ENCODE data around the gene CMIP.

Gene CMIP

DNA sequence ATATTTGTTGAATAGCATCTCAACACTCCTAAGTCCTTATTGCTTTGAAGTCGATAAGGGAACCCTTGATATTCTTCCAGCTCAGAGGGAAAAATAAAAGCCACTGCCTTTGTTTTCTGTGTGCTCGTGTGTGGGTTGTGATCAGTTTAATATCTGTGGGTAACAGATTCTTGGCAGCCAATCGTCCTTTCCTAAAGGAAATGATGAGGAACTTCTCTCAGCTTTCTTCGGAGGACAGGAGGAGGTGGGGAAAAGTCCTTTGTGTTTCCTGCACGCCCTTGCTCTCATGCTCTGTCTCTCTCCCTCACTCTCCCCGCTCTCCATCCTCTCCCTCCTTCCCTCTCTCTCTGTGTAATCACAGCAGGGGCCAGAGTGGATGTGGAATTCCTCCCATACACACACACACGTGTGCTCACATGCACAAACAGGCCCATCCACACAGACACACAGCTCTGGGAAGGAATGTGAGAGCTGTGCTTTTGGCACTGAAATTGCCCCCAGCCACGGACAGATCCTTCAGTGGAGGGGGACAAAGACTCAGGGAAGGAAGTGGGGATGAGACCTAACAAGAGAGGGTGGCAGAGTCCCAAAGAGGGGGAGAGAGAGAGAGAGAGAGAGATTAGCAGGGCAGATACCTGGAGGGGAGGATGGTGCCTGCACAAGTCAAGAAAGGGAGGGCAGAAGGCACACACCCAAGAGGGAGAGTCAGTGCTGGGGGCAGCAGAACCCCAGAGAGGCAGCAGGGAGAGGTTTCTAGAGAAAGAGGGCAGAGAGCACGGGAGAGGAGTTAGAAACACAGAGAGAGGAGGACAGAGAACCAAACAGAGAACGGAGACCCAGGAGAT is 250.9 kb downstream of the CMIP start:
- H3K4me3 ChIP-seq (ENCODE audit: low read length): no peak overlapping the region
- no peak for TF ChIP-seq ZNF274 (IDR thresholded peaks at IDR 0.05; ENCODE audit: low read depth, low read length)

DNA sequence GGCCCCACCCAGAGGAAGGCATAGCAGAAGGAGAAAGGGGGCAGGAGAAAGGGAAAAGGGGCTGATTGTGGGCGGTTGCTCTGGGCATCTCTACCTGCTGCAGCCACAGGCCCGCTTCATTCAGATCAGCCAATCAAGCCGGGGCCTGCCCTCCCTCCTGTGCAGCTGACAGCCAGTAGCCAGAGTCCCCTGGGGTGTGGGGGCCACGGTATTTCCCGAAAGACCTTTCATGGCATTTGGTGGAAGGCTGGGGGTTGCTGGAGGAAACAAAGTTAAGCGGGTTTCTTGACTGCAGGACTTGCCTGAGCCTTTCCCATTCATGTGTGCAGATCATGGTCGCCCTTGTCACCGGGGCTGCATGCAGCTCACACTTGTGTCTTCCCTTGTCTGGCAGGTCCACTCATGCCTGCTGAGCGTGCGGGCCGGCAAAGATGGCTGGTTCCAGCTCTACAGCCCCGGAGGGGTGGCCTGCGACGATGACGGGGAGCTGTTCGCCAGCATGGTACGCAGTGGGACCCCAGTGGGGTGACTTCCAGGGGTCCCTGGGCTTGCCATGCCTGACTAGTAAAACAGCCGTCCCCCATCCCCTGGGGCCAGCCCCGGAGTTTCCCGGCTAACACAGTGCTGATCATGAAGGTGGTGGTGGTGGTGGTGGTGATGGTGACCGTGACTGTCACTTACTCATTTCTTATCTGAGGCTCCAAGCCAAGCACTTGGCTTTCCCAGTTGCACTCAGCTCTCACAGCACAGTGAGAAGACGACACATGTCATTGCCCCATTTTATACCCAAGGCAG is 251.8 kb downstream of the CMIP start:
- no peak for TF ChIP-seq ZNF274 (IDR thresholded peaks at IDR 0.05; ENCODE audit: low read depth, low read length)

DNA sequence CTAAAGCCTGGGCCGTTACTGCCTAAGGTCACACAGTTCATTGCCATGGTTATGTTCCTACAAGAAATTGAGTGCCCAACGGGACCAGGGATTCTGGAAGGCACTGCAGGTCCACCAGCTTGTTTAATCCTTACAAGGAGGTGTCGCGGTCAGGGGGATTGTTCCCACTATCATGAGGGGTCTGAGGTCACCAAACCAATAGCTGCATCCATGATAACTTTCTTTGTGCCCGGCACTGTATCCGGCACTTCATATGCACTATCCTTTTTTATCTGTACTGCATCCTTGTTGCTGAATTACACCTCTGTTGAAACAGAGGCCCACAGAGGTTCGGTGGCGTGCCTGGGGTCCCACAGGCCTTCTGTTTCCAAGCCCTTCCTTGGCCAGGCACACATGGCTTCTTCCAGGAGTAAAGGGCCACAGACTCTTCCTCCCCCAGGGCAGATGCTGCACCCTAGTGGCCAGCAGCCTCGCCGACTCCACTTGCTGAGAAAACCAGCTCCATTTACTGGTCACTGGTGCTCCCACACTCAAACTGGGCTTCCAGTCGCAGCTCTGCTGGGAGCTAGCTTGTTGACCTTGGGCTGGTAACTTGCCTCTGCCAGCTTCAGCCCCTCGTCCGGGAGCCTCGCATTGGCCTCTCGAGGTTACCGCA is 252.5 kb downstream of the CMIP start:
- H3K4me3 ChIP-seq (ENCODE audit: low read length): no peak overlapping the region
- no peak for TF ChIP-seq ZNF274 (IDR thresholded peaks at IDR 0.05; ENCODE audit: low read depth, low read length)

More for the DNA sequence above, 251.8 kb downstream of the CMIP start:
- no peak overlapping the region for H3K4me3 ChIP-seq (ENCODE audit: low read length)

DNA sequence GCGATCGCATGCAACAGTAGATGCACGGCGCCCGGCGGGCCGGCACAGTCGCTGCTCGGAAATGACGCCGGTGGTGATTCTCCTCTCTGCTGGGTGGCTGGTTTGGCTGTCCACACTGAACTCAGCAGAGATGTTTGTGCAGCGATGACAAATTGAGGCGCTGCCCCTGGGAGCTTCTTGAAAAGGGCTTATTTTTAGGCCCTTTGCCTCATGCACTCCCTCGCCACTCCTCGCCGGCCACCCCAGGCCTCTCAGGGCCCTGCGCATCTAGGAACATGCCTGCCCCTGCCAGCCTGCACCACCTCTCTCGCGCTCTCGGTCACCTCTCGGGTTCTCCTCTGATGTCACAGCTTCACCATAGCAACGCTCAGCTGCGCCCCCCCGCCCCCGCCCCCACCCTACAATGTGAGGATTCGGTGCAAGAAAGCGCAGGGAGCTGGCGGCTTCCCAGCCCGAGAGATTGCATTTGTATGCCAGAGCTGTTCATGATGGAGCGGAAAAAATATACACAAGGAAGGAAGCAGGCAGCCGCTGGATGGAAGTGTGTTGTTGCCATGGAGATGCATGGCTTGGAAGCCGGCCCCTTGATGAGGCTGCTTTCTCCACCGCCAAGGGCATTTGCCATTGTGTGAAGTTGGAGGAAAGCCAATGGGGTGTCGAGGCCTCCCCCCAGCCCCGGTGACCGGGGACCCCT is 253.2 kb downstream of the CMIP start:
- no peak overlapping the region for H3K4me3 ChIP-seq (ENCODE audit: low read length)
- no peak for TF ChIP-seq ZNF274 (IDR thresholded peaks at IDR 0.05; ENCODE audit: low read depth, low read length)

DNA sequence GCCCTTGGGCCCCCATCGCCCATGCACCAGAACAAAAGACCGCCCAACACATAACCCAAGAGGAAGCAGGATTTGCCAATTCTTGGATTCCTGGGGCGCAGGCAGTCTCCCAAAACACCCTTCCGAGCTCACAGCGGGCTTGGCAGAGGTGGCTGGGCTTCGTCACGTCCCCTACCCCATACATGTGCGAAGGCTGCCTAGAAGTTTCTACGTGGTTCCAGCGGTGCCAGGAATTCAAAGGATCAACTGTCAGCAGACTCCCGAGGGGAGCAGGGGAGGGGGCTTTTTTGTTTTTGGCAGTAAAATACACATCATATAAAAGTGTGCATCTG is 253.7 kb downstream of the CMIP start:
- no peak for TF ChIP-seq ZNF274 (IDR thresholded peaks at IDR 0.05; ENCODE audit: low read depth, low read length)

DNA sequence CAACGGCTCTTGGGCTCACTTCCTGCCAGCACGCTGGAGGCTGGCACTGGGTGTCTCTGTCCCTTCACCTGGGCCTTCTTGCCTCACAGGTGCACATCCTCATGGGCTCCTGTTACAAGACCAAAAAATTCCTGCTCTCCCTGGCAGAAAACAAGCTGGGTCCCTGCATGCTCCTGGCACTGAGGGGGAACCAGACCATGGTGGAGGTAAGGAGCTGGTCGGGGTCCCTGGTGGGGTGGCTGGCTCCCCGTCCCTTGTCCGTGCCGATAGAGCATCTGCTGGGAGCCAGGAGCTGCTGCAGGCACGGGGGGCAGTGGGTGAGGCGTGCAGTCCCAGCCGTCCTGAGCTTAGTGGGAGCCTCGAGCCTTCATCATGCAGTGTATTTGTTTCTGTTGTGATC is 255.0 kb downstream of the CMIP start:
- TF ChIP-seq ZNF274 (IDR thresholded peaks at IDR 0.05; ENCODE audit: low read depth, low read length): no peak
- H3K4me3 ChIP-seq (ENCODE audit: low read length): no peak overlapping the region

More for the DNA sequence above, 253.7 kb downstream of the CMIP start:
- no peak overlapping the region for H3K4me3 ChIP-seq (ENCODE audit: low read length)

DNA sequence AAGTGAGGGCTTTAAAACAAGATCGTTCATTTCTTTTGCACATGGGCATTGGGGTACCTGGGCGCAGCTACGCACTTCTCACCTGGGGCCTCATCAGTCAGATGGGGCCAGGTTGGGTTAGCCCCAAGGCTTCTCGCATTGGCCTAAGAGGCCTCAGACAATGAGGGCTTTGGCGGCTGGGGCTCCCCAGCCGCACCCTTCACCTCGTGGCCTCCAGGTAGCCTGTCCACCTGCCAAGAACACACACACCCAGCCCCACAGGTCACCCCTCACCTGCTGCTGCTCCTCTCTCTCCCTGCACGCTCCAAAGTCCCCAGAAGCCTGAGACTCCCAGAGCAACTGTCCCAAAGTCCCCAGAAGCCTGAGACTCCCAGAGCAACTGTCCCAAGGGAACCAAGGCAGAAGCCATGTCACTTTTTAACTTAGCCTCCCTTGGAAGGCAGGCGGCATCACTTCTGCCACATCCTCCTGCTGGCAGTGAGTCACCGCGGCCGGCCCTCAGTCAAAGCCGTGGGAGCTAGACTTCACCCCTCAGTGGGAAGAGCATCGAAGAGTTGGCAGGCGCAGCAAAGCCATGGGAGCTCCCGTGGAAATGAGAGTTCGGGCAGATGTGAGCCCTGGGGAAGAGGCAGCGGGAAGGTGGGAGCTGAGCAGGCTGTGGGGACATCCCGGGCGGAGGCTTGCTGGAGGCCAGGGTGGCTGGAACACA is 255.6 kb downstream of the CMIP start:
- no peak overlapping the region for H3K4me3 ChIP-seq (ENCODE audit: low read length)
- TF ChIP-seq ZNF274 (IDR thresholded peaks at IDR 0.05; ENCODE audit: low read depth, low read length): no peak

DNA sequence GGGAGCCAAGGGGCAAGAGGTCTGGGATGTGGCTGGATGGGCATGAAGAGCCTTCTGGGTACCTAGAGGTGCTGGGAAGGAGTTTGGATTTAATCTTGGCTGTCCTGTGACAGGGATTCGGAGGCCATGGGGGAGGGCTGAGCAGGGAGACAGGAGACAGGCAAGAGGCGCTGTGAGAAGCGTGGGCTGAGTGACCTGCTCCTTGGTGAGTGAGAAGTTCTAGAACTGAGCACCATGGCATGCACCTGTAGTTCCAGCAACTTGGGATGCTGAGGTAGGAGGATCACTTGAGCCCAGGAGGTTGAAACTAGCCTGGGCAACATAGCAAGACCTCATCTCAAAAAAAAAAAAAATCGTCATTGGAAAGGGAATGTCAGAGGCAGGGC is 256.2 kb downstream of the CMIP start:
- no peak for TF ChIP-seq ZNF274 (IDR thresholded peaks at IDR 0.05; ENCODE audit: low read depth, low read length)

DNA sequence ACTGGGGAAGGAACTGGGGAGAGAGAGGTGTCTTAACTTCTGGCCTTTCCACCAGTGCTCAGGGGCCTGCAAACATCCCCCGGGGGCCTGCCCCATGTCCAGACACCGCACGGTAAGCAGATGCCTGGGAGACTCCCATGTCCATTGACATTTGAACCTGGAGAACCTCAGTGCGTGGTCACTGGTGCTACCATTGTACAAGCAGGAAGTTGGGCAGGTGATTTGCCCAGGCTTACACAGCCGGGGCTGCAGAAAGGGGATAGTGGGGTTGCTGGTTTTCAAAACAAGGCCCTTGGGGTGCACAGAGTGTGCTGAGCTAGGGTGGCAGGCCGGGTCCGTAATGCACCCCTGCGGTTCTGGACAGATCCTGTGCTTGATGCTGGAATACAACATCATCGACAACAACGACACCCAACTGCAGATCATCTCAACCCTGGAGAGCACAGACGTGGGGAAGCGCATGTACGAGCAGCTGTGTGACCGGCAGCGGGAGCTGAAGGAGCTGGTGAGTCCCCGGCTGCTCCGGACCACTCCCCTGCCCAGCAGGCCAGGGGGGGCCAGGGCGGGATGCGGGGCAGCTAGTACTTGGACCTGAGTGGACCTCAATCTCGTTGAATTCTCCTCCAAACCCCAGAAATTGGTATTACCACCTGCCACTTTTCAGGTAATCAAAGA is 256.8 kb downstream of the CMIP start:
- TF ChIP-seq ZNF274 (IDR thresholded peaks at IDR 0.05; ENCODE audit: low read depth, low read length): no peak
- H3K4me3 ChIP-seq (ENCODE audit: low read length): no peak overlapping the region

More for the DNA sequence above, 256.2 kb downstream of the CMIP start:
- H3K4me3 ChIP-seq (ENCODE audit: low read length): no peak overlapping the region

DNA sequence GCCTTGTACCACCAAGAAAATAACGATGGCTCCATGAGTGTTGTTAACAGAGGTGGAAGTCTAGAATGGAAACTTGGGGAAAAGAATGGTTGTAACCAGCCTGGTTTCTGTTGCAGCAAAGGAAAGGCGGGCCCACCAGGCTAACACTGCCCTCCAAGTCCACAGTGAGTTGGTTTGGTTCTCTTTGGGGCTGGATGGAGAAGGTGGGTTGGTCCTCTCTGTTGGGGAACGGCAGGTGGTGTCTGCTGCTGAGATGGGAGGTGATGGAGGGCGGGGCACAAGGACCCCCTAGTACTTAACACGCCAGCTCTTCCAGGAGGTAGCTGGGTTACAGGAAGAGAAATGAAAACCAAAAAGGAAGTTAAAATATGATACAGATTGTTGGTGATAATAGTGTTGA is 257.9 kb downstream of the CMIP start:
- no peak overlapping the region for H3K4me3 ChIP-seq (ENCODE audit: low read length)
- TF ChIP-seq ZNF274 (IDR thresholded peaks at IDR 0.05; ENCODE audit: low read depth, low read length): no peak

DNA sequence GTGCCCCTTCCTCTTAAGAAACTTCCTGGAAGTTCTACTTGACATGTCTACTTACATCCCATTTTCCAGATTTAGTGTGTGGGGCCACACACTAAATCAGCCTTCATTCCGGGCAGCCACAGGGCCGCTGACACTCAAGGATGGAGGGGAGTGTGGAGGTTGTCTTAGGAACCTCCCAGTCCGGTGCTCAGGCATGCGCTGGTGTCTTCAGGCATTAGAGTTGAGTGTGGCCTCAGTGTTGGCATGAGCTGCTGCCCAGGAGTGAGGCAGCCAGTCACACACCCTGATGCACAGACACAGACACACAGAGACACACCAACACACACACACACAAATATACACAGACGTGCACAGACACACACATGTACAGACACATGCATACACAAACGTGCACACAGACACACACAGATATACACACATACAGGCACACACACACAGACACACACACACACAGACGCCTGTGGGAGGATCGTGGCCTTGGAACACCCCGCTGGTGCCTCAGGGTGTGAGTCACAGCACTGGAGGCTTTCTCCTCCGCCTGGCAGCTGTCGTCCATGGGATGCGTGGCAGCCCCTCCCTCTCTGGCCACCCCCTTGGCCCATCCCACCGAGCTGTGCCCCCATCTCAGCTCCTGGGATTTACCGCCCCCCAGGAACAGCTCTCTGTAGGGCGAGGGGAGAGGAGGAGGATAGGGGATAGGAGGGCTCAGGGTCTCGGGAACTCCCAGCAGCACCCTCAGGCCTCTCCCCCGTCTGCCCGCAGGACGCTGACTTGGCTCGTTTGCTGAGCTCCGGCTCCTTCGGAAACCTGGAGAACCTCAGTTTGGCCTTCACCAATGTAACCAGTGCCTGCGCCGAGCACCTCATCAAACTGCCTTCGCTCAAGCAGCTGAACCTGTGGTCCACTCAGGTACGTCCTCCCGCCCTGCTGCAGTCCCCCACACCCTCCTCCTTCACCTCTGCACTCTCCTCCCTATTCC is 258.9 kb downstream of the CMIP start:
- TF ChIP-seq ZNF274 (IDR thresholded peaks at IDR 0.05; ENCODE audit: low read depth, low read length): no peak
- H3K4me3 ChIP-seq (ENCODE audit: low read length): no peak overlapping the region

DNA sequence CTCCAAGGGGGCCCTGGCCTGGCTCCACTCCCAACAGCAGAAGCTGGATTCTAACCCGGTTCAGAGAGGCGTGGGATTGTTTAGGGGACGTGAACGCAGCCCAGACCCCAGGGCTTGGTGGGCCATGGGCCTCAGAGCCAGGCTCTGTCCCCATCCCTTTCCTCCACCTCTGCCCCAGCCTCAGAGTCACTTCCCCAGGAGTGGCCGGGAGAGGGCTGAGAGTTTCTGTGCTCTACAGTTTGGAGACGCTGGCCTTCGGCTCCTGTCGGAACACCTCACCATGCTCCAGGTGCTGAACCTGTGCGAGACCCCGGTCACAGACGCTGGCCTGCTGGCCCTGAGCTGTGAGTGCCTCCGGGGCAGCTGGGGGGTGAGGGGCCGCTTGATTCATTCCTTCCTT is 260.7 kb downstream of the CMIP start:
- no peak for TF ChIP-seq ZNF274 (IDR thresholded peaks at IDR 0.05; ENCODE audit: low read depth, low read length)
- no peak overlapping the region for H3K4me3 ChIP-seq (ENCODE audit: low read length)

Measured in GM08714 (cell line).